ENCODE measurements around the gene WIPF2.

The WIPF2 gene

GRCh38 chr17:40327735-40328385 is 108.8 kb downstream of the WIPF2 start:
- DNase-seq: no peak

GRCh38 chr17:40328386-40328766 is 109.3 kb downstream of the WIPF2 start:
- DNase-seq: no peak

GRCh38 chr17:40329839-40330794 is 111.0 kb downstream of the WIPF2 start:
- DNase-seq: no peak

- DNase-seq: no peak
Observed at GRCh38 chr17:40330850-40331470, 111.9 kb downstream of the WIPF2 start.

- no peak for DNase-seq
Observed at GRCh38 chr17:40331743-40332641, 112.9 kb downstream of the WIPF2 start.

Measured in GOT3 (cell line).